Ovary (tissue), 3 donors: ENCODE measurements around the gene IL6R.

ENCODE experiments used
- CTCF ChIP-seq, 3 donors: fragments of 450-650 bp in 2 of 3; fragments of 200-600 bp in 1 of 3; IDR thresholded peaks; one replicate each; pipeline versions ENCODE4 v1.5.1 to v1.8.0; 2016 to 2022; ENCODE audit warnings: antibody characterized with exemption in 3 of 3, mild to moderate bottlenecking in 1 of 3
- EP300 ChIP-seq: sonication (generic); formaldehyde crosslinking; IDR thresholded peaks from one replicate; pipeline ENCODE4 v1.6.1; 2017; ENCODE audit warnings: antibody characterized with exemption
- POLR2A ChIP-seq: fragments of 450-650 bp; IDR thresholded peaks from one replicate; pipeline ENCODE4 v1.6.1; 2017; ENCODE audit warnings: antibody characterized with exemption, mild to moderate bottlenecking, moderate library complexity
- donor health status: DM: no; HTN: no; CAD: no.

GRCh38 chr1:154481053-154481452 lies 75.9 kb downstream of the IL6R start:
- TF ChIP-seq CTCF (IDR thresholded peaks at IDR 0.05), result no peak
- no peak for TF ChIP-seq POLR2A
- TF ChIP-seq EP300, result no peak
